ENCODE results near the gene YWHAB.

The YWHAB gene

DNA sequence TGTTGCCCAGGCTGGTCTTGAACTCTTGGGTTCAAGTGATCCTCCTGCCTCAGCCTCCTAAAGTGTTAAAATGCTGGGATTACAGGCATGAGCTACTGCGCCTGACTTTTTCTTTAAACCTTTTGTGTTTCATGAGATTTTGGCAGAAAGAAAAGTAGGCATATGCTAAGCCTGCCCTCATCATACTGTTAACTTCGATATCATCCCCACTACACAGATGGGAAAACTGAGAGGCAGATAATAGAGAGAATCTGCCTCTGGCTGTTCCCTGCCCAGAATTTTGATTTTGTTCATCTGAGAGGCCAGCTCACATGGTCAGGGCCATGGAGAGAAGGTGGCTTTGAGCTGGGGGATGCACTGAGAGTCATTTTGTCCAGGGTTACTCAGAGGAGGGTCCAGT is 31.9 kb downstream of the YWHAB start:
- DNase-seq = no peak

DNA sequence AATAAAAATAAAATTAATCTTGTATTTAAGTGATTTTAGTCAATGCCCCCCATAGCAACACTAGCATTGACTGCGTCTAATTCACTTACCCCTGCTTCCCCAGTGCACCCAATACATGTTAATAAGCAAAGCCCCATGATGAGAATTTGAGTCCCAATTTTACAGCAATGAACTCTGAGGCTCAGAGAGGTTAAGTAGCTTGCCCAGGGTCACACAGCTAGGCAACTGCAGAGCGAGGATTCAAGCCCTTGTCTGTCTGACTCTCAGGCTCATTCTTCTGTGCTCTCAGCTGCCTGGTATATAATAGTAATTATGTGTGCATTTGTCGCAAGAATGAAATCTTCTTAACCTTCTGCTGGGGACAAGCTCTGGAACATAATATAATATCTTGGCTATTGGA is 32.8 kb downstream of the YWHAB start:
- no peak for DNase-seq

GRCh38 chr20:44918761-44919160 is 33.3 kb downstream of the YWHAB start:
- DNase-seq = no peak

DNA sequence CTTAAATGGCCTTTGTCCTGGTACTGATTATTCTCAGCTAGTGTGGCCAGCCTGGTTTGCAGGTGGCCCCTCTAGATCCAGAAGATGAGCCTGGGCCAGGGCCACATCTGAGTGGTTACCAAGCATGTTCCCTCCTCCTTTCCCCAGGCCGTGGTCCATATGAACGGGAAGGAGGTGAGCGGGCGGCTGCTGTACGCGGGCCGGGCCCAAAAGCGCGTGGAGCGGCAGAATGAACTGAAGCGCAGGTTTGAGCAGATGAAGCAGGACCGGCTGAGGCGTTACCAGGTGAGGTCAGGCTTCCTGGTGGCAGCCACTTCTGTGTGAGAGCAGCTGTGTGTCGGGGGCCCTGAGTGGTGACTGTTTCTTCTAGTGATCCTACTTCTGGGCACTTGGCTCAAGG is 35.9 kb downstream of the YWHAB start:
- DNase-seq = no peak

- no peak for DNase-seq
Observed at GRCh38 chr20:44924541-44924940, 39.0 kb downstream of the YWHAB start.

GRCh38 chr20:44928595-44928994 is 43.1 kb downstream of the YWHAB start:
- no peak for DNase-seq

- DNase-seq = no peak
Observed at GRCh38 chr20:44930517-44931168, 45.1 kb downstream of the YWHAB start.

DNA sequence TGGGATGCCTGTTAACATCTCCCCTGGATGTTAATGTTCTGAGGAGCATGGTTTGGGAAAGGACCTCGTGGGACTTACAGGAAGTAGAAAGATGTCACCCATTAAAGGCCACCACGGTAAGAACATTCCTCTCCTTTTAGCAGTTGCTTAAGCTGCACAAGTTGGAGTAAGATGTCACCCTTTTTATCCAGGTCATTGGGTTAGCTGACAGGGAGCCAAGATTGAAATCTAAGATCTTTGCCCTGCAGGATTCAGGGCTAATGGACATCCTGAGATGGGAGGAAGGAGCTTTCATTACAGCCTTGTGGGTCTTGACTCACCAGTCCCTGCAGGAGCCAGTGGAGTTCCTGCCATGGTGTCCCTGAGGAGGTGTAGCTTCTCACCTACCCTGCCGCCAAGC is 46.4 kb downstream of the YWHAB start:
- DNase-seq = no peak

DNA sequence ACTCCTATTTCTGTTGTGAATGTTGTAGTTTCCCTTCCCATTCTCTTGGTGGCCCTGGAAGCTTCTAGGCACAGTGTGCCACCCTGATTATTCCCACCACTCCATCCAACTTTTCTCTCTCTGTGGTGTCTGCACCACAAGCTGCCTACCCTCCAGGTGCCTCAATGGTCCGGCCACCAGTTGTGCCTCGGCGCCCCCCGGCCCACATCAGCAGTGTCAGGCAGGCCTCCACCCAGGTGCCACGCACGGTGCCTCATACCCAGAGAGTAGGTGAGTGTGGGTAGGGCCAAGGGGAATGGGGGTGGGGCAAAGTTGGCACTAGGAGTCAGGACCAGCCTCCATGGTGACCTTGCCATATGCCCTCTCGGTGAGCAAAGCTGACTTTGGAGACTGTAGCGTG is 47.4 kb downstream of the YWHAB start:
- DNase-seq = no peak

DNA sequence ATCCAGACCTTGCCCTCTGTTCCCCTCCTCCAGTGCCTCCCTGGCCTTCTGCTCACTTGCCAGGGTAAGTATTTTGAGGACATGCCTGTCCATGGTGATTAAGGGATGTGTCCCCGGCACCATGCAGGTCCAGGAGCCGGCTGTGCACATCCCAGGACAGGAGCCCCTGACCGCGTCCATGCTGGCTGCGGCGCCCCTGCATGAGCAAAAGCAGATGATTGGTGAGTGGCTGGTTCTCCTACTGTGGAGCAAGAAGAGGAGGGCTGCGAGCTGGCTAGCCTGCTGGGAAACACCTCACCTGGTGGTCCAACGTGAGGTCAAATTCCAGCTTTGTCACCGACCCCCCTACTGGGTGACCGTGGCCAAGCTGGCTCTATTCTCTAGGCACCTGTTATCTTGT is 51.0 kb downstream of the YWHAB start:
- no peak for DNase-seq

GRCh38 chr20:44938637-44939036 is 53.1 kb downstream of the YWHAB start:
- no peak for DNase-seq

GRCh38 chr20:44941120-44941691 is 55.7 kb downstream of the YWHAB start:
- DNase-seq = peak; percentile 11

DNA sequence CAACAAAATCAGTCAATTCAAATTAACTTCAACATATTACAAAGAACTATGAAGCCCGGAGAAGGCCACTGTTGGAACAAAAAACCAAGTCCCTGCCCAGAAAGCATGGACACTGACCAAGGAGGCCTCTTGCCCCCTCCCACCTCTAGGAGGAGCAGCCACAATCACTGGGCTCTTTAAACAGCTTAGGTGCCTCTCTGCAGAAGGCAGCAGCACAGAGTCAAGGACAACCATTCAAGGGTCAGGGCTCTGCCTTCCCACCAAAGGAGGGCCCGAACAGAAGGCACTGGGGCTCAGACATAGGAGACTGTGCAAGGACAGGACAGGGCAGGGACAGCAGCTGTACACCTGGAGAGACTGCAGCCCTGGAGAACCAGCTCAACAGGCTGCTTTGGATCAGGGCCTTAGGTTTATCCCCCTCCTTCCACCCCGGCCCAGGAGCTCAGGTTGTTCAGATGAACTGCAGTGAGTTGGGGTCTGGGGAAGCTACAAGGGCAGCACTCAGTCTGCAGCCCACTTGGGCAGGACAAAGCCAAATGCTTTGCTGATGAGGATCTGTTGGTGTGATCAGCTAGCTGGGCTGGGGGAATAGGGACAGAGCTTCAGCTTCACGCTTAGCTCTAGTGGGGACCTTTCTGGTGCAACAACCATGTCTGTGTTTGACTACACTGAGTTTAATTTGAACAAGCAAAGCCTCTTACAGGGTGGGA is 56.9 kb downstream of the YWHAB start:
- DNase-seq = no peak

DNA sequence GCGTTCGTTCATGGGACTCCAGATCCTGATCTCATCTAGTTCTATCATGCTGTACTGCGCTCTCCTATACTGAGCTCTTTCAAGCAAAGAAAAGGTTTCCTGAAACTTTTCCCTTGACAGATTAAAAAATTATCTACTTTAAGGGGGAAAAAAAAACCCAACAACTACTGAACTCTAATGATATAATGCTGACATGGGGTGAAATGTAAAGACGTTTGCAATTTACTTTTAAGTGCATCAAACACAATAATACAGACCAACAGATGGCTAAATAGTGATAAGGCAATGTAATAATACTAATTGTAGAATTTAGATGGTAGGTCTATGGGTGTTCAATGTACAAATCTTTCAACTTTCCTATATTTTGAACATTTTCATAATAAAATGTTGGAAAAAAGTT is 58.3 kb downstream of the YWHAB start:
- no peak for DNase-seq

GRCh38 chr20:44945261-44945660 is 59.8 kb downstream of the YWHAB start:
- no peak for DNase-seq

DNA sequence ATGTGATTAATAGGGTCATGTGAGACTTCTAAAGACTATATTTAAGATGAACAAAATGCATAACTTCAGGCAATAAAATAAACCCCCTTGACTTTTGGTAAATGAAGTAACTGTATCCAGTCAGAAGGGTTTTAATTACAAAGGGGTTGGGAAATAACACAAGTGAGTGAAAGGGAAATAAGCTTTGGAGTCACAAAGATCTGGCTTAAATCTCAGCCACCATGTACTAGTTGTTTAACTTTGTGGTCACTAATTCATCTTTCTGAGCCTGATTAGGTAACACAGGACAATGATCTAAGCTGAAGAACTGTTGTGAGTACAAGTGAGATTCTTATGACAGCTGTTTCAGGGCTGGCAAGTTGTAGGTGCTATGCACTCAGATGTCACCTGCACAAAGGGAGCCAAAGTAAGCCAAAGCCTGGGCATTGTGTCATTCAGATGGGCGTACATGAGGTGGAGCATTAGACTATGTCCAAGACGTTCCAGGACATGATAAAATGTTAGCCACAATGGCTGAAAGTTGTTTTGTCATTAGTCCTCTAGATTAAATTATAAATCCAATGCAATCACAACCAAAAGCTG is 60.9 kb downstream of the YWHAB start:
- DNase-seq = no peak

GRCh38 chr20:44948107-44948506 is 62.6 kb downstream of the YWHAB start:
- no peak for DNase-seq

DNA sequence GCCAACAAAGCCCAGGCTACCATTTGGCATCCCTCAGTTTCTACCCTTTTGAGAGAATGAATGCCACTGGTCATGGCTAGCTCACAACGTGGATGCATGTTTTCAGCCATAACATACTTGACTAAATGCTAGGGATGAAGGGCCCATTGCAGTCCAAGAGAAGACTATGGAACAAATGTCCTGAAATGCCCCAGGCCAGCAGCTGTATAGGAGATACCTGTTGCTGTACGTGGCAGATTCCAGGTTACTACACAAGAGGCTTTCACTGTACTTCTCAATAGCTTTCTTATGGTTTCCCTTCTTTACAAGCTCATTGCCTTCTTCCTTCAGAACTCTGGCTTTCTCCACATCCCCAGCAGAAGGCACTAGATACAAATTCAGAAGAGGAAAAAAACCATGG is 63.0 kb downstream of the YWHAB start:
- no peak for DNase-seq

GRCh38 chr20:44950368-44950767 is 64.9 kb downstream of the YWHAB start:
- DNase-seq = no peak

- no peak for DNase-seq
Observed at GRCh38 chr20:44952731-44953130, 67.2 kb downstream of the YWHAB start.

- no peak for DNase-seq
Observed at GRCh38 chr20:44954211-44954610, 68.7 kb downstream of the YWHAB start.

DNA sequence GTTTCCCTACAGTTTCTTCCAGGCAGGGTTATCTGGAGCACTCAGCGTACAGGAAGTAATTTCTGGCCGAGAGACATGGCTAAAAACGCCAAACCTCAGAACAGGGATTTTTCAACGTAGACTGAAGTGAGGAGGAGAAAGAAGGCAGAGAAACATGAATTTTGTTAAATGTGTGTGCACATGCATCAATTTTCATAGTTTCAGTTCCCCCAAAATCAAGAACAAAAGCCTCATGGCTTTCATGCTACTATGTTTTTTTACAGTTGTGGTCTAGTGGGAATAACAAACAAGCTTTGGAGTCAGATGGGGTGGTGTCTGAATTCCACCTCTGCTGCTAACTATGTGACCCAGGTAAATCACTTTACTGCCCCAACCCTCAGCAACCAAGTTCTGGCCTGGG is 69.8 kb downstream of the YWHAB start:
- DNase-seq = no peak

DNA sequence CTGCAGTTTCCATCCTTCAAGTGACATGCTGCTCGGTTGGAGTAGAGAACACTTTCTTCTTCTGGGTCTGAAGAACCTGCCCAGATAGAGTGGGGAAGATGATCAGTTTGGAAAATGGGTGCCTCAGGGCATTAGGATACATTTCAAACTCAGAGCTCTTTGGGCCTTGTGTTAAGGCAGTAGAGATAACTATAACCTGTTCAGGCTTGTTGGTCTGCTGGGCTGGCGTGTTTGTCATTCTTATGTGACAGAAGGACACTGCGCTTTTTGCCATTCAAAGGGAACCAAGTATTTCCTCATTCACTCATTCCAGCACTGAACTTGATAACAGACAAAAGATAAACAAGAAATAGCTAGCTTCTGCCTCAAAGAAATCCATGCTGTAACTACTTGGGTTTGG is 70.9 kb downstream of the YWHAB start:
- no peak for DNase-seq

All from activated CD4-positive, alpha-beta T cell treated with anti-CD3 and anti-CD28 coated beads, Interleukin-10, Interleukin-2, amounts not matched to agents 100 ng/mL and 50 ng/mL, durations not matched to agents 16 hours and 8 hours (primary cell).